SW 1271 (cell line): ENCODE results near the gene CYB5R2.
A peak's percentile ranks its signal among the peaks of the same experiment; 100 is the strongest.

Experiments used
- DNase-seq, 2 experiments: peaks; one replicate each; lab custom pipeline; 2025; lab: John Stamatoyannopoulos, UW

Gene CYB5R2

DNA sequence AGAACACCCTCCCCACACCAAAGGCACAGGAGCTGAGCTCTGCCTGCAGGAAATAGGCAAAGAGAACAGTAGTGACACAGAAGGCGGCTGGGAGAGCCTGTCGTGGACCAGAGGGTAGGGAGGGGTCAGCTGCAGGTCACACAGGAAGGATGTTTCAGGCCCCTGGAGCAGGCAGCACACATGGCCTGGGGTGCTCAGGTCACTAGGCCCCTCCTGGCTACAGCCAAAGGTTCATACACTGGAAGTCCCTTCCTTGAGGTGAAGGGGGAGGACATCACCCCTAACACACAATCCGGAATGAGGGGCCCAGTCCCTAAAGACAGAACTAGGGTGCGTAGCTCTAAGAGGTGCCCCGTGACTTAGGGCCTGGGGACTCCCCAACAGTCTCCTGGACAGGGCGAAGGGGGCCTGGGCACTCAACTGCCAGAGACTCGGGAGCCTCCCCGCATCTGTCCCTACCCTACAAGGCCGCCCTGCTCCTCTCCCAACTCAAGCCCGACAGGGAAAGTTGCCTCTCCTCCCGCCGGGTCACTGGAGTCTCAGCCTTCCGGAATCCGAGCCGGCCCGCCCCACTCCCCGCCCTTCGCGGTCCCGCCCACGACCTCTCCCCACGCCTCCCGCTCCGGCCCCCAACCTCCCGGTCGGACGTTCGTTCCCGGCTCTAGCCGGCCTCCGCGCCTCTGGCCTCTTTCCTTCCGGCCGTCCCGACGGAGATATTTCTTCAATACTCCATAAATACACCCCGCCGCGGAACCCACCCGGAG, at the start of gene CYB5R2:
Gene CYB5R2, minus strand, starts transcription at position 541 of the 764 bp plus-strand sequence. CDS start 675 bp downstream, outside the sequence.
- DNase-seq: no peak

DNA sequence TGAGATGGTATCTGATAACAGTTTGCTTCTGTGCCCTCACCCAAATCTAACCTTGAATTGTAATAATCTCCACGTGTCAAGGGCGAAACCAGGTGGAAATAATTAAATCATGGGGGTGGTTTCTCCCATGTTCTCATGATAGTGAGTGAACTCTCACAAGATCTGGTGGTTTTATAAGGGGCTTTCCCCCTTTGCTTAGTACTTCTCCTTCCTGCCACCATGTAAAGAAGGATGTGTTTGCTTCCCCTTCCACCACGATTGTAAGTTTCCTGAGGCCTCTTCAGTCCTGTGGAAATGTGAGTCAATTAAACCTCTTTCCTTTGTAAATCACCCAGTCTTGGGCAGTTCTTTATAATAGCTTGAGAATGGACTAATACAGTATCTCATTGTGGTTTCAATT, 41.5 kb upstream of the CYB5R2 start:
- DNase-seq: no peak

DNA sequence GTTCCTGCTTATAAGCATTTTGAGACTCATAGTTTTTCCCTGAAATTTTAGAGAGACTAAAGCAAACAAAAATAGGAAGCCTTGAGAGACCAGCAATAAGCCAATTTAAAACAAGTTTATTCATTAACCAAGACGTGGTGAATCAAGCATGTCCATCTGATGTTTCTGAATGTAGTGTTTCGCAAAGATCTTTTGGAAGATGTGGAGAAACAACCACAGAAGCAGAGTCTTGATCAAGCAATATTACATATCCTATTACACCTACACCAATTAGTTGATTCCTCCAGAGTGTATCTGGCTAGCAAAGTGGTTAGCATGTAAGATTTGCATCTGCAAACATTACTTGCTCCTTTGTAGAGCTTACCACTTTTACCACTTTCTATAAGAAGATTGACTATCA, 33.1 kb upstream of the CYB5R2 start, which contains the start of gene OVCH2:
Gene OVCH2, minus strand, starts transcription at position 101 of the 400 bp plus-strand sequence. Its CDS starts 83 bp downstream, at position 18.
- DNase-seq: no peak

DNA sequence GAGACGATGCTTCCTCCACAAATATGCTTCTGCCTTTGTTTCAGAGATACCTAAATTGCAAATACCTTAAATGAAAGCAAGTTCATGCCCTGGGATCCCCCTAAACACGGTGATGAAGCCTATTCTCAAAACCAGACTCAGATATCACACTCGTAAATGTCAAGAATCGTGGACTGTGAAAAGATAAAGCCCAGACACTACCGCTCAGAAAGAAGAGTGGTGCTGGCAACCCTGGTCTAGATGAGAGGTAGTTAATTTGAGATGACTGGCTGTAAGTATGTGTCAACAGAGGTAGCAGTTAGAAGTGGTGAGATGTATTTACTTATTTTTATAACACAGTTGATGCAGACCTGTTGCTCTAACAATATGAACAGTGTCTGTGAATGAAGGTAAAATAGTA, 30.4 kb upstream of the CYB5R2 start:
- DNase-seq: no peak

DNA sequence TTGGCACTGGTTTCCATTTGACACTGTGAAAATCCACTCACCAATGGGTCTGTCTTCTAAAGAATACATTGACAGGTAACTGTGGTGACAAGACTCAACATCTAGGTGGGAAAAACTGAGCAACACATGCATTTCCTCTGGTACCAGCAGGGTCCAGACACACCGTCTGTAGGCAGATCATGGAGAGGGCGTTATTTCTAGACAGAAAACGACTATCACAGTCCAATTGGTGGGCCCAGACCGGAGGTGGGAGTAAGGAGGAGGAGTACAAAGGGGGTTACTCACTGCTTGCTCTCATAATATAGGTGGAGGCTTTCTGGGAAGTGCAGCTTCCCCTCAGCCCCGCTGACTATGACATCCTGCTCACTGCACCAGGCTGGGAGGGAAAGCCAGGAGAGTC, 23.1 kb upstream of the CYB5R2 start:
- DNase-seq: no peak

DNA sequence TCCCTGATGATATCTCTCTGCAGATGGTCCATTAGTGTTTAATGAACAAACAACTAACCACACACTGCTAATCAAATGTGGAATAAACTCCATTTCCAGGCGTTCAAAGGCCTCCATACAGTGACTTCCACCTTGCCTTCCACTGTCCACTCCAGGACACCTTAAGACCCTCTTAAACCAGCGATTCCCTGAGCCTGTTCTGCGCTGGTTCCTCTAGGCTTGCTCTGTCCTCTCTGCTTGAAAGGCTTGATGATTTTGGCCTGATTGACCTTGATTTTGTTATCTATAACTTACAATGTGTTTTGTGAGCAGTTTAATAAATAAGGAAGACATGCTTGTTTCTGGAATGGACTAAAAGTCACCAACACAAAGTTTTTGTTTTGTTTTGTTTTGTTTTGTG, 20.9 kb upstream of the CYB5R2 start:
- DNase-seq: no peak

DNA sequence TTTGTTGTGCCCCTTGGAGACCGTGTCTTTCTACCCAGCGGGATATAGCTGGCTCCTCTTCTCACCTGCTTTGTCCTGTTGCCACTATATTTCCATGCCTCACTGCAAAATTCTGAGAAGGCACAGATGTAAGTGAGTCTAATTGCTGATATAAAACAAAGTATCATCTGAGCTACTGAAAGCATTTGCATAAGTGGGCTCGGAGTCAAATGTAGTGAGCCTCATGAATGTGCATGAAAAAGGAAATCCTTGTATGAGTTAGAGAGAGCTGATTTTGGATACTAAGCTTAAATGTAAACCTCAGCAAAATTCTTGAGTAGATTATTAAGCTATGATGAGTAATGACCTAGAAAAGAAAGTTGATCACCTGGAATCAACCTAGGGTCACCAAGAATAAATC, 19.1 kb upstream of the CYB5R2 start:
- no peak for DNase-seq

DNA sequence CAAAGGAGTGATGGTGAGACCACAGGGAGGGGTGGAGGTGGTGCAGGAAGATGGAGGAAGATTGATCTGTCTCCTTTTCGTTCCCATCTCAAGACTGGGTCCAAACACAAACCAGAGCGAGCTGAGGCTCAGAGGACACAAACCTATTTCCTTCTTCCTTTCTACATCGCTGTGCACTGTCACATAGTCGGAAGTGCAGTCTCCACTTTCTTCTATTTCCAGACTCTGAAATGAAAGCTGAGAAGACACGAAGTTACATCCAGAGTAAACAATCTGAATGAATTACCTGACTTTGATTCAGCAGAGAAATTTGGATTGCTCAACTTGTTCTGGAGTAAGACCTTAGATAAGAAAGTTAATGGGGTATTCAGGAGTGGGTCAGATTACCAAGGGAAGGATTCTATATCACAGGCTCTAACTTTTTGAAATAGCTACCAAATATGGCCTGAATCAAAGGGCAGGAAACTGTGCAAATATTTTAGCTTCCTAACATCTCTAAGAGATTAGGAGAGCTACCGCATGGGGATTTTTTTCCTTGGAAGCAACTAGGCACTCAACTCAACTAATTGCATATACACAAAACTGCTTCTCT, 18.6 kb upstream of the CYB5R2 start:
- DNase-seq: no peak

DNA sequence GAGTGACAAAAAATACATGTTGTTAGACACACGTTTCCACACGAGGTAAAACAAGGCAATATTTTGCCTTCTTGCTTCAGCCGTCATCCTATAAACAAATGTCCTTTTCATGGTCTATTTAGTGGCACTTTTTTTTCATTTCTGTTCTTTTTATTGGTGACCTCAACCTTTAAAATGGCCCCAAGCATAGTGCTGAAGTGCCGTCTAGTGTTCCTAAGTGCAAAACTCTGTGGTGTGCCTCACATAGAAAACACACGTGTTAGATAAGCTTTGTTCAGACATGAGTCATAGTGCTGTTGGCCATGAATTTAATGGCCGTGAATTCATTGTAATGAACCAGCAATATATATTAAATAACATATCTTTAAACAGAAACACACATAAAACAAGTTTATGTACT, 17.3 kb upstream of the CYB5R2 start:
- no peak for DNase-seq

DNA sequence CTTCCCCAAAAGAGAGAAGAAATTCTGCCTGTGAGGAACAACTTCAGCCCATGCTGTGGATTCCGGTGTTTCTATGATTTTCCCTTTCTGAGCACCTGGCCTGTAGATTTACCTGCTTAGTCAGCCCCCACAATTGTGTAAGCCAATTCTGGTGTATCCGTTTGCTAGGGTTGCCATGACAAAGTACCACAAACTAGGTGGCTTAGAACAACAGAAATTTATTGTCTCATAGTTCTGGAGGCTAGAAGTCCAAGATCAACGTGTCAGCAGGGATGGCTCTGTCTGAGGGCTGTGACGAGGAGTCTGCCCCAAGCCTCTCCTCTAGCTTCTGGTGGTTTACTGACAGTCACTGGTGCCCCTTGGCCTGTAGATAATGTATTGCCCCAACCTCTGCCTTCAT, 15.9 kb upstream of the CYB5R2 start:
- DNase-seq: no peak

DNA sequence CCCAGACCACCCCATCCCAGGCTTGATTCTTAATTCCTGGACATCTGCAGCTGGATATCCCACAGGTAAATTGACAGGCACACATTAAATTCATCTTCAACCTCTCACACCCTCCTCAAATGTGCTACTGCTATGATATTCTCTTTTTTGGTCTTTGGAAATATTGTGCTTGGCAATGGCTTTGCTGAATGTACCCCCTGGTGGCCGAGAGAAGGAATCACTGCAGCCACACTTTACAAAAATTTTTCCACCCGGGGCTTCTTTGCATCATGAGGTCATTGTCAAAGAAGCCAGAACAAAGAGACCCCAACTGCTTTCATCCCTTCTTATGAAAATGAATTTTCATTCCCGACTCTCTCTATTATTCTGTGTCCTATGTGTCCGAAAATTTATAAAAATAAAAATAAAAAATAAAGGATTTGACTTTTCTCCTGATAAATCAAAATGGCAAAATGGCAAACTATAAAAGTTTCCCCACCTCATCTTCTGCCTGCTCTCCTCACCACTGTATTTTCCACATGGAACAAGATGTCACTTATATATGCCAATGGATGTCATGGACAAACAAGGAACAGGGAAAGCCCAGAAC, 15.0 kb upstream of the CYB5R2 start:
- DNase-seq: peak in 1 of 2 experiments; percentile 21

DNA sequence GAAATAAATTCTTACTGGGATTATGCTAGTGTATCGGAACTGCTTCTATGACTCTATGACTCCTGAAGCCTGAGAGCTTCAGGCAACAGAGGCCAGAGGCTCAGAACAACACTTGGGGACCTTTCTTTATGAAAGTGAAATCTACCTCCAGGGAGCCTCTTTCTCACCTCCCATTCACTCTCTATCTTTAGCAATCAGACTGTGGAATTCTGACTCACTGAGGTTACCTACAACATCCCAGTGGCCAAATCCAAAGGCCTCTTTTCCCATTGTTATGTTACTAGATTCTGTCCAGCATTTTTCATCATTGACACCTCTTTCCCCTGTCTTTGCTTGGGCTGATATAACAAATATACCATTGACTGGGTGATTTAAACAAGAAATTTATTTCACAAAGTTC, 14.1 kb upstream of the CYB5R2 start:
- DNase-seq: no peak

DNA sequence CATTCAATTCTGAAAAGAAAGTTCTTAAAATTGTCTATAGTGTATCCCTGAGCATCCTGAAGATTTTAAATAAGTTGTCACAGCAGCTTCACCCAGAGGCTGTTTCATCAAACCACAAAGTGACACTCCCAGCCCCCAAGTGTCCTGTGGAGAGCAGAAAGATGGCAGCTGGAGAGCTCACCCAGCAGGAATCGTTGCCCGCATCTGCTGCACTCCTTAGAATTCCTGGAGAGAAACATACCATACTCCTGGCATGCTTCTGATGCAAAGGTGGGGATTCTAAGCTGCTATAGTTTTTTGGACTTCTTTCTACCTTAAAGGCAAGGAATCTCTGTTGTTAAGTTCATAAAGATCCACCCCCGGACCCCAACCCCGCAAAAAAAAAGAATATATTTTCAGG, 13.5 kb upstream of the CYB5R2 start:
- no peak for DNase-seq

DNA sequence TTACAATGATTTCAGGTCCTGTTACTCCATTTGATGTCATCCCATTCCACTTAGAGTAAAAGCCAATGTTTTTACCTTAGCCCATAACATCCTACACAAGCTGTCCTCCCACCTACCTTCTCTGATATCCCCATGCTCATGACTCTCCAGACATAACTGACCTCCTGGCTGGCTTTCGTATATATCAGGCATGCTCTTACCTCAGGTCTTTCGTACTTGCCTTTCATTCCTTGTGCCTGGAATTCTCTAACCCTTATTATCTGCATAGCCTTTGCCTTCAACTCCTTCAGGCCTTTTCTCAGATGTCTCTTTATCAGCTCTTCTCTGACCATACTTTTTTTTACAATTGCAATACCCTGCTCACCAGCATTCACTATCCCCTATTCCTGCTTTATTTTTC, 10.3 kb upstream of the CYB5R2 start:
- no peak for DNase-seq

DNA sequence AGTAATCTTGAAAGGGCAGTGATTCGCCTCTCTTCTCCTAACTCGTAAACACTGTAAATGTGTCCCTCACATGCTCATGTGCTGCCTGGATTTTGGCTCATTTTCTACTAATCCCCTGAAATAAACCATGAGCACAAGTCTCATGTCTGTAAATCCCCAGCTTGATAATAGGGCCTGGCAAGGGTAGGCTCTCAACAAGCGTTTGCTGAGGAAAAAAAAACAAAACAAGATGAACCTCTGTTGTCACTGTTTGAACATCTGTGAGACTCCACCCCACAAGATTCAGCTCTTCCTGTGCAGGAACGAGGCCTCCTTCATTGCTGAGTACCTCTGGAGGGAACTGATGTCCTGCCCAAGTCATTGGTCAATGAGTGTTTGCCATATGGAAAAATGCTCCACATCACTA, 4.5 kb upstream of the CYB5R2 start:
- no peak for DNase-seq

DNA sequence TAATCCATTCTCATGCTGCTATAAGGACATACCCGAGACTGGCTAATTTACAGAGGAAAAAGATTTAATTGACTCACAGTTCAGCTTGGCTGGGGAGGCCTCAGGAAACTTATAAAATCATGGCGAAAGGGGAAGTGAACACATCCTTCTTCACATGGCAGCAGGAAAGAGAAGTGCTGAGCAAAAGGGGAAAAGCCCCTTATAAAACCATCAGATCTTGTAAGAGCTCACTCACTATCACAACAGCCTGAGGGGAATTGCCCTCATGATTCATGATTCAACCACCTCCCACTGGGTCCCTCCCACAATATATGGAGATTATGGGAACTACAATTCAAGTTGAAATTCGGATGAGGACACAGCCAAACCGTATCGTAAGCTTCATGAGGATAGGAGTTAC, 3.8 kb upstream of the CYB5R2 start:
- DNase-seq: no peak

DNA sequence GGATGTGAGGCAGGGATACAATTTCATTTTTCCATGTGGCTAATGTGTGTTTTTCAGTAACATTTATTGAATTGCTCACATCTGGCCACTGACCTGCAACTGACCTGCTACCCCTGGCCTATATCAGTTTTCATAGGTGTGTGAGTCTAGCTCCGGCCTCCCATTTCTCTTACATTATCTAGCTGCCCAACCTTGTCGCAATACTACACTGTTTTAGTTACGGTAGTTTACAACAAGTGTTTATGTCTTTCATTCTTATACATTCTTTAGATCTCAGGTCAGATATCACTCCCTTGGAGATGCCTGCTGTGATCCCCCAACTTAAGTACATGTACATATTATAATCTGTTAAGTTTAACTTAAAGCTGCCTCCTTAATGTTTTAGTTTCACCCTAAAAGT, 2.3 kb upstream of the CYB5R2 start:
- DNase-seq: no peak

DNA sequence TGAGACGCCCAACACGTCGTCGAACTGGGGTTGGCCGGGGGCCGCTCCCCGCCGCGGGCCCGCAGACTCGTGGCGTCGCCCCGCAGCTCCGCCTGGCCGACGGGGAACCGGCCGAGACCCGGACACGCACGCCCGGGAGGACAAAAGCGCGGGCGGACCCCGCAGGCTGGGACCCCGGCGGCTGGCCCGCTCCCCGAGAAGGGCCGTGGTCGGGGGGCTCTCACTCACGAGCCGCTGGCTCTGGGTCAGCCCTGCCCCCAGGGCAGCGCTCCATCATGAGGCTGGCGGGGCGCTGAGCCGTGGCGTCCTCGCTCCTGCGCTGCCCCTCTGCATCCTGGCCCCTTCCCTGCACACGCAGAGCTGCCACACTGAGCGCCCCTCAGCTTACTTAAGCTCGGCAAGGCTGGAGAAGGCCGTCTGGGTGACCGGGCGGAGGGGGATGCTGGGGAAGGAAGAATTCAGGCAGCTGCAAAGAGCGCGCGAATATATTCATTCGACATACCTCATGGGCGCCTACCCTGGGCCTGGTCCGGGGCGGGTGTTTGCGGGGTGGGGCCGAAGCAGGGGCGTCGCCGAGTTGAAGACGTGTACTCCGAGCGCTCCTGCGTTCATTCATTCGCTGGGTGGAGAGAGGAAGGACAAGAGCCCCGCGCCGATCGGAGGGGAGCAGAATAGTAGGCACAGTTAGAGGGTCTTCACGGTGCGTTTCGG, 579 bp upstream of the CYB5R2 start:
- DNase-seq: no peak

DNA sequence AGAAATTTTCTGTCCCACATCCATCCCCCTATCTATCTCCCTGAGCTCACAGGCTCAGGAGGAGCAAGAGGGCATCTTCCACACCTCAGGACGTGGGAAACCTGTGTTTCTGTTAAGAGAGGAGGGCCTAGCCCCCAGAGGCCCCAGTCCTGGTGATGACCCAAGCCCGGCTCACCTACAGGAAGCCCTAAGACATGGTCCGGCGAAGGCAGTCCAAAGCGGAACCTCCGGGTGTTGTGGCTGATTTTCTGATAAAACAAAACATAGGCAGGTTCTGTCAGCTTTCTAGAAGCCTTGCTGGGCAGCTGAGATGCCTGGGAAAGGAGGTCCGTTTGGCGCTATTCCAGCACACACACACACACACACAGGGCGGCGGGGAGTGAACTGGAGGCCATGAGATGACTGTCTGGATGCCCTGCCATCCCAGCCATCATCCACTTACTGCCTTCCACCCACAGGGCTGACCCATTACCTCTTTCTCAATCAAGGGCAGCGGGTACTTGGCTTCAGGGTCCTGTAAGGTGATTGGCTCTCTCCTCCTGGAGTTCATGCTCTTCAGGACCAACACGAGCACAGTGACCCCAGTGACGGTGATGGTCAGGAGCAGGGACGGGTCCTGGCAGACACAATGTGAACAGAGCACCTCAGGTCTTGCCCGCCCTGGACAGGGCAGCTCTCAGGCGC, 882 bp downstream of the CYB5R2 start:
- DNase-seq: no peak

DNA sequence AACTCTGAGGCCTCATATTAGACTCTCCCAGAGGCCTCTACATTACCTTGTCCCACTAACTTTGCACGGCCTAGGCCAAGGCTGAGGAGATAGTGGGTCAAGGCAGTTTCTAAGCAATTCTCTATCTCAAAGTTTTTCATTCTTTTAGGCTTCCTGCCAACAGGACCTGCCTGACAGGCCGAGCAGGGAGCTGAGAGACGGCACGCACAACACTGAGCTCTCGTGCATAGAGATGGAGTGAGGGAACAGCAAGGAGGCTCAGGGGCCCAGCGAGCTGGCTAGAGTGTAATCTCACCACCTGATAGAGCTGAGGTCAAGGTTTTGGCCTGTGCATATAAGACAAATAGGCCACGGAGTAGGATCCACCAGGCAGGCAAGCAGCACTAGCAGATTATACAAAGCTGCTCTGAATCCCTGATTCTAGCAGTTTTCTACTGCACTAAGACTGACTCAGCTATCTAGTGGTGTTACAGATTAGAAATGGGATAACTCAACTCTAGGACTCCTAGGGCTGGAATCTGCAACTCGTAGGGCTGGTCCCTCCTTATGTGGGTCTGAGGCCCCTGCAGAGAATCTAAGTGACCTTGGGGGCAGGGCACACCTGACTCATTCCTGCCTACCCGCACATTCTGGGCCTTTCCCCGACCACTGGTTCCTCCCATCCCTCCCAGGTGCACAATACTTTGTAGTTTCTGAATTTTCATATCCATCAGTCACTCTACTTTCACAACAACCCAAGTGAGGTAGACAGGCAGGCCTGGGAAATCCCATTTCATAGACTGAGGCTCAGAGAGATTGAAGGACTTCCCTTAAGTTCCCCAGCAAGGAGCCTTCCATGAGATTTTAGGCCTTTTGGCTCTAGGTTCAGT, 1.7 kb downstream of the CYB5R2 start:
- no peak for DNase-seq

DNA sequence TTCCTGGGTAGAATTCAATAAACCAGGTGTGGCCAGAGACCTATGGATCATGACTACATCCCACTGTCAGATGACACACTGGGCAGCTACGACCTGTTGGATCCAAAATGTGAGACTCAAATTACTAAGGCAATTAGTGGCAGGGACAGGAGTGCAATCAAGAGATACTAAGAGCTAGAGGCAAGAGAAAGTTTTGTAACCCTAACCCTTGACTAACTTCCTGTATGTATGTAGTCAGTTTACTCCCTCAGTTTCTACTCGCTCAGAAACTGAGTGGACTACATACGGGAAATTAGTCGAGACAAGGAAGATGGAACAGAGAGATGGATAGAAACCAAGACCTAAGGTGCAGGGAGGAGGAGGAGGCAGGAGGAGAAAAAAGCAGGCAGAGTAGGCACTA, 2.7 kb downstream of the CYB5R2 start:
- no peak for DNase-seq
